GM12864 (cell line): ENCODE measurements around the gene PTK6.

ENCODE experiments used
- DNase-seq: peaks from one replicate; pipeline ENCODE4 v3.0.0-alpha.2; 2011; ENCODE audit warnings: low read depth
- H3K4me3 ChIP-seq: 2 replicates; pipeline ENCODE4 v1.5.1; 2011; ENCODE audit warnings: mild to moderate bottlenecking, low read depth, low read length, control low read depth
- TF ChIP-seq, protein P1 (sequence below): IDR thresholded peaks from 2 replicates; pipeline ENCODE4 v1.5.1; 2011; ENCODE audit warnings: low read depth, mild to moderate bottlenecking, moderate library complexity, low read length, control low read depth, inconsistent platforms; ENCODE audit errors: missing control alignments

Gene PTK6

DNA sequence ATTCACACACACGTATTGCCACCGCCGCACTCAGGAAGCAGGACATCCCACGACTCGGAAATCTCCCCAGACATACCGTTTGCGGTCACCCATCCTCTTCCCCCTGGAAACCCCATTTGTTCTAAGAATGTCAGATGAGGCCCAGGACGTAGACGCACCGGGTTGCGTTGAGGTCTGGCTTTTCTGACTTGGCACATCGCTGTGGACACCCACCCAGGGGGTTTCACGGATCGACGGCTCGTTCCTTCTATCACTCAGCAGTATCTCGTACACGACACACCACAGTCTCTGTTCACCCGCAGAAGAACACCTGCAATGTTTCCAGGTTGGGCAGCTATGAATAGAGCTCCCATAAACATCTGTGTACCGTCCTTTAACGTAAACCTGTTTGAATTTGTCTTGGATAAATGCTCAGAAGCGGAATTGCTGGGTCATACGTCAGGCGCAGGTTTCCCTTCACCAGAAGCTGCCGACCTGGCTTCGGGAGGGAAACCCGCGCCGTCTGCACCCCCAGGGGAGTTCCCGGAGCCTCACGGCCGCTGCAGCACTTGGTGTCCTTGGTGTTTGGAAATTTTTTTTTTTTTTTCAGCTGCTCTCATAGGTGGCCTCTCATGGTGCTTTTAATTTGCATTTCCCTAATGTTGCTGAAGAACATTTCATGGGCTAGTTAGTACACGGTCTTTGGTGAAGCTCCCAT is 29.0 kb downstream of the PTK6 start:
- no peak for DNase-seq
- no peak overlapping the region for H3K4me3 ChIP-seq
- TF ChIP-seq, protein P1, sequence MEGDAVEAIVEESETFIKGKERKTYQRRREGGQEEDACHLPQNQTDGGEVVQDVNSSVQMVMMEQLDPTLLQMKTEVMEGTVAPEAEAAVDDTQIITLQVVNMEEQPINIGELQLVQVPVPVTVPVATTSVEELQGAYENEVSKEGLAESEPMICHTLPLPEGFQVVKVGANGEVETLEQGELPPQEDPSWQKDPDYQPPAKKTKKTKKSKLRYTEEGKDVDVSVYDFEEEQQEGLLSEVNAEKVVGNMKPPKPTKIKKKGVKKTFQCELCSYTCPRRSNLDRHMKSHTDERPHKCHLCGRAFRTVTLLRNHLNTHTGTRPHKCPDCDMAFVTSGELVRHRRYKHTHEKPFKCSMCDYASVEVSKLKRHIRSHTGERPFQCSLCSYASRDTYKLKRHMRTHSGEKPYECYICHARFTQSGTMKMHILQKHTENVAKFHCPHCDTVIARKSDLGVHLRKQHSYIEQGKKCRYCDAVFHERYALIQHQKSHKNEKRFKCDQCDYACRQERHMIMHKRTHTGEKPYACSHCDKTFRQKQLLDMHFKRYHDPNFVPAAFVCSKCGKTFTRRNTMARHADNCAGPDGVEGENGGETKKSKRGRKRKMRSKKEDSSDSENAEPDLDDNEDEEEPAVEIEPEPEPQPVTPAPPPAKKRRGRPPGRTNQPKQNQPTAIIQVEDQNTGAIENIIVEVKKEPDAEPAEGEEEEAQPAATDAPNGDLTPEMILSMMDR, result no peak

DNA sequence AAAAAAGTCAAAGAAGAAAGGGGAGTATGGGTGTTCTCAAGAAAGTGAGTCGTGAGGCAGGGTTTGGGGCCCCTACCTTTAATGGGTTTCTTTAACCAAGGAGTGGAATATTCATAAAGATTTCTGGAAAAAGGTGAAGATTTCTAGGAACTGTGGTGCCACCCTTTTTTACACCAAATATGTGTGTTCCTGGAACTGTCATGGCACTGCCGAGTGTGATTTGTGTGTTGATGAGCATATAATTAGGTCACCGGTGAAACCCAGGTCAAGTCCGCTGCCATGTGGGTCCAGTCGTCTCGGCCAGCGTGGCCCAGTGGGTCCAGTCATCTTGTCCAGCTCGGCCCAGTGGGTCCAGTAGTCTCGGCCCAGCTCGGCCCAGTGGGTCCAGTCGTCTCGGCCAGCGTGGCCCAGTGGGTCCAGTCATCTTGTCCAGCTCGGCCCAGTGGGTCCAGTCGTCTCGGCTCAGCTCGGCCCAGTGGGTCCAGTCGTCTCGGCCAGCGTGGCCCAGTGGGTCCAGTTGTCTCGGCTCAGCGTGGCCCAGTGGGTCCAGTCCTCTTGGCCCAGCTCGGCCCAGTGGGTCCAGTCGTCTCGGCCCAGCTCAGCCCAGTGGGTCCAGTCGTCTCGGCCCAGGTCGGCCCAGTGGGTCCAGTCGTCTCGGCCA is 30.0 kb downstream of the PTK6 start:
- H3K4me3 ChIP-seq, result no peak overlapping the region
- TF ChIP-seq, protein P1, result no peak
- no peak for DNase-seq

DNA sequence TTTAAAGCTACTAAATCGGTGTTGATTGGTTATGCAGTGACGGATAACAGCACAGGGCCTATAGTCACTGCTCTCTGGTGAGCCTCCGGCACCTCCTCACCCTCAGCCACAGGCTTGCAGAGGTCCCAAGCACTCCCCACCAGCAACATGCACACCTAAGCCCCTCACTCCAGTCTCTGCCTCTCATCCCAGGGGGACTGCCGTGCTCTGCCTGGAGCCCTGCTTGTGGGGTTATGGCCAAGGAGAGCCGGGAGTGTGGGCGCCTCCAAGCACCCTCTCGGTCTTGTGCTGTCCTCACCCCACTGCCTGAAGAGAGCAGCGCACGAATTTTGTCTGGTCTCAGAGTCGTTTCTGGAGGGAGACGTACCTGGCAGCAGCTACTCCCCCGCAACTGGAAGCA is 31.5 kb downstream of the PTK6 start:
- TF ChIP-seq, protein P1, result no peak
- no peak for DNase-seq

DNA sequence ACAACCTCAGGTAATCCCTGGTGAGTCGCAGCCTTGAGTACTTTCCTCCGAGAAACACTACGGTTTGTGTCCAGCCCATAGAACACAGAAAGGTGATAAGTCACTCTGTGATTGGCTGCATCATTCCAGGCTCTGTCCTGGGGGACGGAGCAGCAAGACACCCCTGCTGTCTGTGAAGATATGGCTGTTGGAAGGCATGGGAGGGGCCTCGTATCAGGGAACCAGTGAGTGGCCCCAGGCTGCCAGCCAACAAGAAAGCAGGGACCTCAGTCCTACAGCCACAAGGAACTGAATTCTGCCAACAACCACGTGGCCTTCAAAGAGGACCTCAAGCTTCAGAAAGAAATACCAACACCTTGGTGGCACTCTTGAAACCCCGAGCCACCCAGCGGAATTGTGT is 31.9 kb downstream of the PTK6 start:
- no peak overlapping the region for H3K4me3 ChIP-seq
- TF ChIP-seq, protein P1, result no peak
- DNase-seq, result no peak

More for the DNA sequence above, 31.5 kb downstream of the PTK6 start:
- H3K4me3 ChIP-seq, result no peak overlapping the region

DNA sequence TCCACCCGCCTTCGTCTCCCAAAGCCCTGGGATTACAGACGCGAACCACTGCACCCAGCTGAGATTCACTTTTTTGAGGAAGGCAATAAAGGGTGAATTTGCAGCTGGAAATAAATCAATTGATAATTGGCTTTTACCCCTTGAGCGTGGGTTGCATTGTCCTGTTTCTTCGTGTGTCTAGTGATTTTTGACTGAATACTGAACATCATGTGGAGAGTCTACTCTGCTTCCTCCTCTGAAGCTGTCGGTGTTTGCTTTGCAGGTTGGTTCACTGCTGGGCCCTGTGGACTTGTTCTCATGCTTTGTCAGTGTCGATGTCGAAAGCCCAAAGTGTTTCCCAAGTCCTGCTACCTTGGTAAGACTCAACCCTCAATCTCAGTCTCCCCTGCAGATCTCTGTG is 32.5 kb downstream of the PTK6 start:
- H3K4me3 ChIP-seq, result no peak overlapping the region
- TF ChIP-seq, protein P1, result no peak
- DNase-seq, result no peak

DNA sequence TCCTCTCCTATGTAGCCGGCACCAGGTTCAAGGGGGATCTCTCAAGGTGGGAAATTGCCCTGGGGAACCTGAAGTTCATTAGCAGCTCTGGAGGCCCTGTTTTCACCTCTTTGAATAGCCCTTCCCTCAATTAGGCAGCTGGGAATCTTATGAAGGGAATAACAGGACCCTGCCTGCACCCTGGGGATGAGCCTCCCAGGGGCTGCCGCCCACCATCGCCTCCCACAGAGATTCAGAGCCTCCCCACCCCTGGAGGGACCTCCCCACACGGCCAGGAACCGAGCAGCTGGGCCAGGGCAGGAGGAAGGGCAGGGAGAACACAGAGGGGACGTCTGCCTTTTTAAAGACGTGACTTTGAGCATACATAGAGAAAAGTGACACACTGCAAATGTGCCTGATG is 33.7 kb downstream of the PTK6 start:
- TF ChIP-seq, protein P1, result no peak
- no peak overlapping the region for H3K4me3 ChIP-seq
- DNase-seq, result no peak
